Superior temporal gyrus (tissue), 1 donor: ENCODE results near the gene PPP4R3A.
A peak's percentile ranks its signal among the peaks of the same experiment; 100 is the strongest.
"Not testable (repeated sequence)": the region's sequence is repeated elsewhere in the genome, so short reads cannot be mapped to it uniquely, and the experiment has no call there.

Experiments used
- DNase-seq: peaks from one replicate; pipeline ENCODE4 v3.0.0-alpha.2; 2016; ENCODE audit errors: extremely low spot score

PPP4R3A gene

DNA sequence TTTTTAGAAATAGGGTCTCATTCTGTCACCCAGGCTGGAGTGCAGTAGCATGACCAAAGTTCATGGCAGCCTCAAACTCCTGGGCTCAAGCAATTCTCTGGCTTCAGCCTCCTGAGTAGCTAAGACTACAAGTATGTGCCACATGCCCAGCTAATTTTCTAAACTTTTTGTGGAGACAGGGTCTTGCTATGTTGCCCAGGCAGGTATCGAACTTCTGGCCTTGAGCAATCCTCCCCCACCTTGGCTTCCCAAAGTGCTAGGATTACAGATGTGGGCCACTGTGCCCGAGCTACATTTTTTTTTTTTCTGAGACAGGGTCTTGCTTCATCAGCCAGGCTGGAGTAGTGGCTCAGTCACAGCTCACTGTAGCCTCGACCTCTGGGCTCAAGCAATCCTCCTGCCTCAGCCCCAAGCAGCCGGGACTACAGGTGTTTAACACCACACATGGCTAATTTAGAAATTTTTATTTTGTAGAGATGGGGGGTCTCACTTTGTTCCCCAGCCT, 7.1 kb downstream of the PPP4R3A start:
- no peak for DNase-seq

GRCh38 chr14:91501951-91502930, 7.9 kb downstream of the PPP4R3A start:
- no peak for DNase-seq

DNA sequence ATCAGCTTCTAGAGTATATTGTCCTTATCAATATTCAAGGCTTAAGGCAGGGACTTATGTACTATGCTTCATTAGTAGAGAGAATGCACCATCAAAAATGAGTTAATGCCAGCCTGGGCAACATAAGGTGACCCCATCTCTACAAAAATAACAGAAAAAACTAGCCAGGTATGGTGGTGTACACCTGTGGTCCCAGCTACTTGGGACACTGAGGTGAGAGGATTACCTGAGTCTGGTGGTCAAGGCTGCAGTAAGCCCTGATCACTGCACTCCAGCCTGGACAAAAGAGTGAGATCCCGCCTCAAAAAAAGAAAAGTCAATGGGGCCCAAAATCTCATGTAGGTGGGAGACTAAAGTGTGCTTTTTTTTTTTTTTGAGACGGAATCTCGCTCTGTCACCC, 8.8 kb downstream of the PPP4R3A start:
- no peak for DNase-seq

DNA sequence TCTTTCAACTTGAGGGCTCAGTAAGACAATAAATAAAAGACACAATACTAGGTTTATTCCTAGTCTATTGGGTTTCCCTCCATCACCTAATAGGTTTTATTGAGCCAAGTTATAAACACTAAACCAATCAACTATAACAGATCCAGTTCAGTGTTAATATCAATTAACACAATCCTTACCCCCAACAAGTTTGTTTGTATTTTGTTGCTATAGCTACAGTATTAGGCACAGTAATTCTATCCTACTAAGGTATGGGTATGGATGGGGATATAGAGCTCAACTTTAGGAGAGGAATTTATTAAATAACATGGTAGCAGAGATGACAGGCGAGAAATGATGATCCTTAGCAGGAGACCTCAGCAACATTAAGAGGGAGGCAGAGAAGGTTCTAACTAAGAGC, 13.3 kb downstream of the PPP4R3A start:
- DNase-seq = no peak

DNA sequence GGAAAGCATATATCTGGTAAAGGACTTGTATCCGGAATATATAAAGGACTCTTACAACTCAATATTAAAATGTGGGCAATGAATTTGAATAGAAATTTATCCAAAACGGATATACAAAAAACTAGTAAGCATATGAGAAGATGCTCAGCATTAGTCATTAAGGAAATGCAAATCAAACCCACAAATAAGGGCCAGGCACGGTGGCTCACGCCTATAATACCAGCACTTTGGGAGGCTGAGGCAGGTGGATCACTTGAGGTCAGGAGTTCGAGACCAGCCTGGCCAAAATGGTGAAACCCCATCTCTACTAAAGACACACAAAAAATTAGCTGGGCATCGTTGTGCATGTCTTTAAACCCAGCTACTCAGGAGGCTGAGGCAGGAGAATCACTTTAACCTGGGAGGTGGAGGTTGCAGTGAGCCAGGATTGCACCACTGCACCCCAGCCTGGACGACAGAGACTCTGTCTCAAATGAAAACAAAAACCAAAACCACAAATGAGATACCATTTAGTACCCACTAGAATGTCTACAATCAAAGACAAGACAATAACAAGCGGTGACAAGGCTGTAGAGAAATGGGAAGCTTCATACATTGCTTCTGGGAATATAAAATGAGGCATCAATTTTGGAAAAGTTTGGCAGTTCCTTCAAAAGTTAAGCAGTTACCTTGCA, 15.6 kb downstream of the PPP4R3A start:
- DNase-seq = not testable (repeated sequence)

DNA sequence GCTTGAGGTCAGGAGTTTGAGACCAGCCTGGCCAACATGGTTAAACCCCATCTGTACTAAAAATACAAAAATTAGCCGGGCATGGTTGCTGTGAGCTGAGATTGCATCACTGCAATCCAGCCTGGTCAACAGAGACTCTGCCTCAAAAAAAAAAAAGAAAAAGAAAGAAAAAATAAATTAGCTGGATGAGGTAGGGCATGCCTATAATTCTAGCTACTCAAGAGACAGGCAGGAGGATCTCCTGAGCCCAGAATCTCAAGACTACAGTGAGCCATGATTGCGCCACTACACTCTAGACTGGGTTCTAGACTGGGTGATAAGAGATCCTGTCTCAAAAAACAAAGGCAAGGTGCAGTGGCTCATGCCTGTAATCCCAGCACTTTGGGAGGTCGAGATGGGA, 16.9 kb downstream of the PPP4R3A start:
- no peak for DNase-seq

DNA sequence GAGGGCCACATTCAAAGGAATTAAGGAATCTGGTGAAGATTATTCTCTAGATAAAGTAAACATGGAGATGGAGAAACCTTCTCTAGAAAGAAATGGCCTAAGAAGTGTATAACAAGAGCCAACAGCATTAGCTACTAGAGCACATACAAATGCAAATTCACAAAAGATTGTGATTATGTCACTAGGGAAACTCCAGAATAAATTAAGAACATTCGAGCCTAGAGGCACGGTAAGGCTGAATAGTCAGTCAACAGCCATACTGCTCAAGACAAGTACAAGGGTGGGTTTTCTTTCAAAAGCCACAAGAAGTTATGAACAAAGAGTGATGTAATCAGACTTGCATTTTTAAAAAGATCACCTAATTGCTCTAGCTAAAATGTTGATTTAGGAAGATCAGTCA, 25.4 kb downstream of the PPP4R3A start:
- DNase-seq = no peak

GRCh38 chr14:91484186-91484585, 25.9 kb downstream of the PPP4R3A start:
- DNase-seq = peak; percentile 5

DNA sequence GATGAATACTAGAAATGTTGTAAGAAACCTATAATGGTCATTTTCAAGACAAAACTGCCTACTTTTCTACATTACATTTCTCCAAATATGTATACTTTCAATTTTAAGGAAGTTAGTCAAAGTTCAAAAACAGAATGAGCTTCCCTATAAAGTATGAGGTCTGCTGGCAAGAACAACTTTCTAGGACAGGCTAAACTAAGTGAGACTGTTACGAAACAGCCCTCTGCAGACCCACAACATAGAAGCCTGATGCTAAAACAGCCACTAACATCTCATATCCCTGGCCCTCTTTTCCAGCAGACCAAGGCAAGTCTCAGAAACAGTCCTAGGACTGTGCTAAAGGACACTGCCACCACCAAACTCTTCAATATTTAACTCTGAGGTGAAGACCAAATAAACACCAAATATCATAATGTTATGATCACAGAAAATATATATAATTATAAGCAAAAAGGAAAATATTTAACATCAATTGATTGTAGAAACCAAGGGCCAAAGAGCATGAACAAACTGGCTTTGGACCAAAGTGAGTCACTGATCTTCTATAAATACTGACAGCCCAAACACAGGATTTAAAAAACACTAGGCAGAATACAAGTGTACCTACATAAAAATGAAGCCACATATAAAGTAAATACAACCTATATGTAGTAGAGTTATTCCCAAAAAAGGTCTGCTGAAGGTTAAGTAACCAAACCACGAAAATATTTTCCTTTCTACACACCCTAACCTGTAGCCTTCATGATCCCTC, 27.7 kb downstream of the PPP4R3A start:
- no peak for DNase-seq

DNA sequence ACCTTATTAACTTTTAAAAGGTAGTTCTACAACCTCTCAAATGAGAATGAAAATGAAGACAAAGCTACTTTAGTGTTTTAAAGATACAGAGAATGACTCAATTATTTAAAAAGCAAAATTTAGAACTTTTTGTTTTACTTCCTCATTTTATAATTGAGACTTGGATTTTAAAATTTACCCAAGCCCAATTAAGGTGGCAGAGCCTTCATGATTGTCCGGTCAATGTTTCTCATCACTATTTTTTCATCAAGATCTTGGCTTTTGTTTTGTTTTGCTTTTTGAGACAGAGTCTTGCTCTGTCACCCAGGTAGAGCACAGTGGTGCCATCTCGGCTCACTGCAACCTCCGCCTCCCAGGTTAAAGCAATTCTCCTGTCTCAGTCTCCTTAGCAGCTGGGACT, 32.7 kb downstream of the PPP4R3A start:
- no peak for DNase-seq

DNA sequence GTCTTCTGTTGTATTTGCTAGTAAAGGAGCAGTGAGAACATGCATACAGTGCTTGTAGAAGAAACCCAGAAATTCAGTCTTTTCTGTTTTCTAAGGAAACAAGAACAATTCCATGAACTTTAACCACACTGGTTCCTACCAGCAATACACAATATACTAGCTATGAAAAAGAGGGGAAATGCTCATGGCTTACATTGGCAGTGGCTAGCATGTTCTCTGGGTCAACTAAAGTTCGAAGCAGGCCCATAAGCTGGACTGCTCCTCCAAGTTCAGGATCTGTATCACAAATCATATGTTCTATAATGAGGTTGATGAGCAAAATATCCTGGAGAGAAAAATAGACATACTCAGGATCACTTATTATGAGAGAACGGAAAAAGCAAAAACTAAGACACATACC, 37.1 kb downstream of the PPP4R3A start:
- DNase-seq = no peak

- no peak for DNase-seq
Measured at GRCh38 chr14:91470216-91470615, 39.9 kb downstream of the PPP4R3A start.

DNA sequence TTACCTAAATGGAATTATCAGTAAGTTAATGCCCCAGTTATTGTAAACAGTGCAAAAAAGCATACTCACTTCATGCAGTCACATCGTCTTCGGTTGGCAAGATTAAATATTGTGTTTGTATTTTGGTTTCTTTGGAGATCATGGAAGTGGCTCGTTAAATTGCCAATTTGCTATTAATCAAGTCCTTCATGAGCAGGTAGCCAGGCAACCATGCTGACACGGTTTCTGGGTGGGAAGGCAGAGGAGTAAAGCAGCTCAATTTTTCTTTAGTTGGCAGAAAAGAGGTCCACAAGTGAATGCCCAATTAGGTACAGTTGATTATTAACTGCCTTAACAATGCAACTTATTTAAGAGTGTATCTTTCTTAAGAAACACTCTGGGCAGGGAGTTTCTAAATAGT, 43.9 kb downstream of the PPP4R3A start:
- DNase-seq = no peak

DNA sequence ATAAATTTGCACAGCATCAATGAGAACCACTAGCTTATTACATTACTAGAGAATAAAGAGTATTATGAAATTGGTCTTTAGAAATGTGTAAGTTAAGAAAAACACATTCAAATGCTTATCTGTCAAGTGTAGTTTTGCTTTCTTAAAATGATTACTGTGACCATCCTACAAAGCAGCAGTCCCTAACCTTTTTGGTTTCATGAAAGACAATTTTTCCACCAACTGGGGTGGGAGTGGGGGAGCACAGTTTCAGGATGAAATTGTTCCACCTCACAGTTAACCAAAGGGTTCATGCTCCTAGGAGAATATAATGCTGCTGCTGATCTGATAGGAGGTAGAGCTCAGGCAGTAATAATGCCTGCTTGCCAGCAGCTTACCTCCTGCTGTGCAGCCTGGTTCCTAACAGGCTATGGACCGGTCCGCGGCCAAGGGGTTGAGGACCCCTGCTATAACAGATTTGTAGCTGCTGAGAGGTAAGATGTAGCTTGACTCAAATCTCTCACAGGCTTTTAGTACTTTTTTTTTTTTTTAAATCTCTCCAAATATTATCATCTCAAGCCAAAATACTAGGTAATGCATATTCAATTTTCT, 45.4 kb downstream of the PPP4R3A start:
- DNase-seq = no peak

- no peak for DNase-seq
Measured at GRCh38 chr14:91458612-91459011, 51.5 kb downstream of the PPP4R3A start.

DNA sequence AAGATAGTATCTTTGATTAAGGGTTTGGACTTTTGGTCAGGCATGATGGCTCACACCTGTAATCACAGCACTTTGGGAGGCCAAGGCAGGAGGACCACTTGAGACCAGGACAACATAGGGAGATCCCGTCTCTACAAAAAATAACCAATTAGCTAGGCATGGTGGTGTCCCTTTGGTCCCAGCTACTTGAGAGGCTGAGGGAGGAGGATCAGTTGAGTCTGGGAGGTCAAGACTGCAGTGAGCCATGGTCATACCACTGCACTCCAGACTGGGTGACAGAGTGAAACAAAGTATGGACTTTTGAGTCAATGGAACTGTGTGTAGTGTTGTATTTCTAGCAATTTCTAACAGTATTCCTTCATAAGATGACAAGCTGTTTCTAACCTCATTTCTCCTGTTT, 53.8 kb downstream of the PPP4R3A start:
- no peak for DNase-seq

DNA sequence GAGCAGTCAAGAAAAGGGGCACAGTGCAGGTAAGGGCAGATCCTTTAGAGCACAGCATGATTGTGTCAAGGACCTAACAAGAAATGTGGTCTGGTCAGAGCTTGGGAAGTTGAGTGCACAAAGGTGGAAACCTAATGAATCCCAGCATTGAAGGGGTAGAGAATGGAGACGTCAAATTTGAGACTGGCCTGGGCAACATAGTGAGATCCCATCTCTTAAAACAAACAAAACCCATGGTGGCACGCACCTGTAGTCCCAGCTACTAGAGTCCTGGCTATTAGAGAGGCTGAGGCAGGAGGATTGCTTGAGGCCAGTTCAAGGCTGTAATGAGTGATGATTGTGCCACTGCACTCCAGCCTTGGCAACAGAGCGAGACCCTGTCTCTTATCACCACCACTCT, 55.5 kb downstream of the PPP4R3A start:
- no peak for DNase-seq

GRCh38 chr14:91454155-91454554, 56.0 kb downstream of the PPP4R3A start:
- DNase-seq = no peak

DNA sequence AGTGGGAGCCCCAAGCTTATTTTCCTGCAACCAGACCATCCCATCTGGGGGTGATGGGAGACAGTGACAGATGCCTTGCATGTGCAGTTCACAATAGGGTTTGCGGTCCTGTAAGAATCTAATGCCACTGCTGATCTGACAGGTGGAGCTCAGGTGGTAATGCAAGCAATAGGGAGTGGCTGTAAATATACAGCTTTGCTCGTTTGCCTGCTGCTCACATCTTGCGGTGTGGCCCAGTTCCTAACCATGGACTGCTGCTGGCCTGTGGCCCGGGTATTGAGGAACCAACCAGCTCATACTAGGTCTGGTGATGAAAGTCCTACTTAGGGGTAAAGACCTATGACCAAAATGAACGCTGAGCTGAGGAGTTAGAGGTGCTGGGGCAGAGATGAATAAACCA, 56.4 kb downstream of the PPP4R3A start:
- DNase-seq = no peak

GRCh38 chr14:91444335-91445020, 65.6 kb downstream of the PPP4R3A start:
- no peak for DNase-seq

GRCh38 chr14:91439345-91439744, 70.8 kb downstream of the PPP4R3A start:
- no peak for DNase-seq
